ENCODE results near the gene CFAP92. TPM values are rescaled to one million over a fixed set of nuclear protein-coding genes. Genes with fewer than 3 reads are reported as not detected.

The CFAP92 gene
- total RNA-seq, 1 donor from 2014 or later: 3.7 TPM

DNA sequence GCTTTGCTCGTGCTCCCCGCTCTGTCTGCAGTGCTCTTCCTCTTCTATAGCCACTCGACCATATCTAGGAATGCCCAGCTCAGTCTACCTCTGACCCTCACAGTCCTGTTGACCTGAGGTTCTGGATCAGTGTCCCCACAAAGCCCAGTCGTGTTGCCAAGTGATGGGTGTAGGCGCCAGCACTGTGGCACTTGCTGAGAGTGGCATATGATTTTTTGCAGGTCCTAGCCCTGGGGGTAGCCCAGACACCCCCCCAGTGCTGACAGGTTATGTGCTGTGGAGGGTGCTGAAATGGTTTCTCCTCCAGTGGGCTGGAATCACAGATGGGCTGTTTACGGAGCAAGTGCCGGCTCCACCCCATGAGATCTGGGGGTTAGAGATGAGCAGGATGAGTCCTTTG is 82.0 kb downstream of the CFAP92 start:
- H3K9me3 Mint-ChIP-seq (ENCODE audit: unreplicated experiment): no peaks in the 10 kb centered on the region
- peaks cover 40% of the 10 kb centered on the region for H3K36me3 Mint-ChIP-seq (ENCODE audit: low read depth, unreplicated experiment)
- TF ChIP-seq, protein P1, sequence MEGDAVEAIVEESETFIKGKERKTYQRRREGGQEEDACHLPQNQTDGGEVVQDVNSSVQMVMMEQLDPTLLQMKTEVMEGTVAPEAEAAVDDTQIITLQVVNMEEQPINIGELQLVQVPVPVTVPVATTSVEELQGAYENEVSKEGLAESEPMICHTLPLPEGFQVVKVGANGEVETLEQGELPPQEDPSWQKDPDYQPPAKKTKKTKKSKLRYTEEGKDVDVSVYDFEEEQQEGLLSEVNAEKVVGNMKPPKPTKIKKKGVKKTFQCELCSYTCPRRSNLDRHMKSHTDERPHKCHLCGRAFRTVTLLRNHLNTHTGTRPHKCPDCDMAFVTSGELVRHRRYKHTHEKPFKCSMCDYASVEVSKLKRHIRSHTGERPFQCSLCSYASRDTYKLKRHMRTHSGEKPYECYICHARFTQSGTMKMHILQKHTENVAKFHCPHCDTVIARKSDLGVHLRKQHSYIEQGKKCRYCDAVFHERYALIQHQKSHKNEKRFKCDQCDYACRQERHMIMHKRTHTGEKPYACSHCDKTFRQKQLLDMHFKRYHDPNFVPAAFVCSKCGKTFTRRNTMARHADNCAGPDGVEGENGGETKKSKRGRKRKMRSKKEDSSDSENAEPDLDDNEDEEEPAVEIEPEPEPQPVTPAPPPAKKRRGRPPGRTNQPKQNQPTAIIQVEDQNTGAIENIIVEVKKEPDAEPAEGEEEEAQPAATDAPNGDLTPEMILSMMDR (IDR thresholded peaks at IDR 0.05; ENCODE audit: unreplicated experiment): no peak
- no peak for DNase-seq (ENCODE audit: low spot score)
- no peak overlapping the region for H3K27ac Mint-ChIP-seq (ENCODE audit: unreplicated experiment)
- H3K27me3 Mint-ChIP-seq (ENCODE audit: unreplicated experiment): peaks cover 3% of the 10 kb centered on the region
- H3K4me1 Mint-ChIP-seq (ENCODE audit: unreplicated experiment): no peaks in the 10 kb centered on the region
- peak overlapping the region; percentile 10 for H3K4me3 Mint-ChIP-seq (ENCODE audit: unreplicated experiment)

DNA sequence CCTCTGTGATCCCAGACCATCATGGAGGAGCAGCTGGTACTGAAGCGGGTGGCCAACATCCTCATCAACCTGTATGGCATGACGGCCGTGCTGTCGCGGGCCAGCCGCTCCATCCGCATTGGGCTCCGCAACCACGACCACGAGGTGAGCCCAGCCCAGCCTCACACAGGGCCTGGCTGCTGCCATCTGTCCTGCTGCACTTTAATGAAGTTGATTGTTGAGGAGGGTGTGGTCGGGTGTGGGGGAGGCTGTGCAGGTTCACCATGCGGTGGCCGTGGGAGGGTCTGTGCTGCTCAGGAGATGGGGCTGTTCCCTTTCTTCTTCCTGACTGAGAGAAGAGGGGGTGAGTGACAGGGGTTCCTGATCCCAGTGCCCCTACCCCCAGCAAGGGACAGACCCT is 83.9 kb downstream of the CFAP92 start:
- Mint-ChIP-seq H3K4me1 (ENCODE audit: unreplicated experiment) (no peaks in the 10 kb centered on the region), H3K4me3 (ENCODE audit: unreplicated experiment) (no peak overlapping the region), H3K27me3 (ENCODE audit: unreplicated experiment) (peaks cover 6% of the 10 kb centered on the region), H3K36me3 (ENCODE audit: low read depth, unreplicated experiment) (peaks cover 39% of the 10 kb centered on the region), H3K27ac (ENCODE audit: unreplicated experiment) (no peak overlapping the region), H3K9me3 (ENCODE audit: unreplicated experiment) (no peaks in the 10 kb centered on the region)
- DNase-seq (ENCODE audit: low spot score): no peak
- TF ChIP-seq, protein P1 (IDR thresholded peaks at IDR 0.05; ENCODE audit: unreplicated experiment): no peak

DNA sequence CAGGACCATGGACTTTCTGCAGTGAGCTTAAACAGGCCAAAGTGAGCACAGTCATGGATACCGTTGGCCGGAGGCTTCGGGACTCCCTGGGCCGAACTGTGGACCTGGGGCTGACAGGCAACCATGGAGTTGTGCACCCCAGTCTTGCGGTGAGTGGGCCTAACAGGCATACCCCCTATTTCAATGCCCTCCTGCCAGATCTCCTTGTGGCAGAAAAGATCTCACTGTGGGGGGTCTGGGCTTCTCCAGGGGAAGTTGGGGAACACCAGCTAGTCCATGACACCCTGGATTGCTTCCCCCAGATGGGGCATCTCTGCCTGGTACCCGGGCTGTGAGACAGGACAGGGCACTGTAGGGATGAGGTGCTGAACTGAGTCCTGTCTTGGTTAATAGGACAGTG is 84.9 kb downstream of the CFAP92 start:
- TF ChIP-seq, protein P1 (IDR thresholded peaks at IDR 0.05; ENCODE audit: unreplicated experiment): no peak
- Mint-ChIP-seq H3K9me3 (ENCODE audit: unreplicated experiment) (no peaks in the 10 kb centered on the region), H3K27ac (ENCODE audit: unreplicated experiment) (no peak overlapping the region), H3K4me1 (ENCODE audit: unreplicated experiment) (no peaks in the 10 kb centered on the region), H3K27me3 (ENCODE audit: unreplicated experiment) (peaks cover 6% of the 10 kb centered on the region), H3K36me3 (ENCODE audit: low read depth, unreplicated experiment) (peaks cover 49% of the 10 kb centered on the region), H3K4me3 (ENCODE audit: unreplicated experiment) (no peak overlapping the region)
- DNase-seq (ENCODE audit: low spot score): no peak

DNA sequence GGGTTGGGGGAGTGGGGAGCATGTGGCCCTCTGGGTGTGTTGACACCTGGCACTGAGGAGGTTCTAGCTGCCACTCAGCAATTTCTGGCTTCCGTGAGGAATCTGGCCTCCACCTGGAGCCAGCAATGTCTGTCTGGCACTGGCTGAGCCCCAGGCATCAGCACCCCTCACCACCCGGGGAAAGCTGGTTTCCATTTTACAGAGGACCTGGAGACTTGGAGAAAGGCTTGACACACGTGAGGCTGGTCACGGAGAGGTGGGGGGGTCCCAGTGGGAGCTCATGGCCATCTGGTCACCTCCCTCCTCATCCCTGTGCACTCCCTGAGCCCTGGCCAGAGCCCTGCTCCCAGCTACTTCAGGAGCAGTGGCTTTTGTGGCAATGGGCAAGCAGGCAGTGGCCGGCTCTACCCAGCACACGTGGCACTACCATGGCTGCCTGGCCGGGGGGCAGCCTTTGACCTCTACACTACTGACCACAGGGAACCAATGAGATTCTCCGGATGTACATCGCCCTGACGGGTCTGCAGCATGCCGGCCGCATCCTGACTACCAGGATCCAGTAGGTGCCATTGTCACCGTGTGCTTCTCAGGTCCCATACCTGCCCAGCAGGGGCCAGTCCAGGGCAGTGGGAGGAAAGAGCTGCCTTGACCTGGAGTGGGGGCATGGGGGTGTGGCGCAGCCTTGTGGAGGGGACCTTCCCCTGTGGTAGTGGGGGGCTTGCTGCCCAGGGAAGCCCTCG is 86.0 kb downstream of the CFAP92 start:
- peaks cover 3% of the 10 kb centered on the region for H3K27me3 Mint-ChIP-seq (ENCODE audit: unreplicated experiment)
- no peaks in the 10 kb centered on the region for H3K4me1 Mint-ChIP-seq (ENCODE audit: unreplicated experiment)
- no peak overlapping the region for H3K4me3 Mint-ChIP-seq (ENCODE audit: unreplicated experiment)
- no peaks in the 10 kb centered on the region for H3K9me3 Mint-ChIP-seq (ENCODE audit: unreplicated experiment)
- peaks cover 45% of the 10 kb centered on the region for H3K36me3 Mint-ChIP-seq (ENCODE audit: low read depth, unreplicated experiment)
- TF ChIP-seq, protein P1 (IDR thresholded peaks at IDR 0.05; ENCODE audit: unreplicated experiment): no peak
- DNase-seq (ENCODE audit: low spot score): no peak
- no peak overlapping the region for H3K27ac Mint-ChIP-seq (ENCODE audit: unreplicated experiment)

DNA sequence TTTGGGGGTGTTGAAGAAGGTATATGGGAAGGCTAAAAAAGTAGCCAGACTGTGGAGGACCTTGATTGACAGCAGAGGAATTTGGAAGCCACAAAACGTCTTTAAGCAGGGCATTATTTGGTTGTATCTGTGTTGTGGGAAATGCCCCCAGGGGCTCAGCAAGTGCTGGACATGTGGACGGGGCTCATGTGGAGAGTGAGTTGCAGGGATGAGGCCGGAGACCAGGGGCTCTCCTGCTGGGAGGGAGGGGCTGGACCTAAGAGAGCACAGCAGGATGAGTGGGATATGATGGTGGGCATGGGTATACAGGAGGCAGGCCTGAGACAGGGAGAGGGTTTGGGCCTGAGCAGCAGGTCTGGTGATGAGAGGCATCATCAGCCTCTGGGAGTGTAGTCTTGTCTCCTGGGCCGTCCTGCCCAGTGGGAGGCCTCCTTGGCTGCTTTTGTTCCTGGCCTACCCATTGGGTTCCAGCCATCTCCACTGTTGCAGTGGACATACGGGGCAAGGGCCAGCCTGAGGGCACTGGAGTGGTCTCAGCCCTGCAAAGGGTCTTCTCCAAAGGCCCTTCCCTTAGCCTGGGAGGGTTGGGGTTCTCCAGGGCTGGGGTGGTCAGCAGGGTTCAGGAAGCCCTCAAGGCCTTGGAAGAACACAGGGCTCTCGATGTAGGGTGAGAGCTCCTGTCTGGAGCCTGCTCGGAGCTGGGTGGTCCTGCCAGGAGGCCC is 86.9 kb downstream of the CFAP92 start:
- H3K27me3 Mint-ChIP-seq (ENCODE audit: unreplicated experiment): peaks cover 3% of the 10 kb centered on the region
- peak overlapping the region; percentile 56 for H3K4me3 Mint-ChIP-seq (ENCODE audit: unreplicated experiment)
- TF ChIP-seq, protein P1 (IDR thresholded peaks at IDR 0.05; ENCODE audit: unreplicated experiment): no peak
- H3K36me3 Mint-ChIP-seq (ENCODE audit: low read depth, unreplicated experiment): peaks cover 40% of the 10 kb centered on the region
- DNase-seq (ENCODE audit: low spot score): no peak
- no peaks in the 10 kb centered on the region for H3K9me3 Mint-ChIP-seq (ENCODE audit: unreplicated experiment)
- no peaks in the 10 kb centered on the region for H3K4me1 Mint-ChIP-seq (ENCODE audit: unreplicated experiment)
- peak overlapping the region; percentile 54 for H3K27ac Mint-ChIP-seq (ENCODE audit: unreplicated experiment)

Measured in endothelial cell (in vitro differentiated cells).